Mesendoderm (in vitro differentiated cells): ENCODE data around the gene NR4A3. TPM values are rescaled to one million over a fixed set of nuclear protein-coding genes. Genes with fewer than 3 reads are reported as not detected.

Experiments
- DNase-seq: peaks from one replicate; pipeline ENCODE4 v3.0.0; 2013
- H2AK5ac ChIP-seq: 2 replicates; pipeline ENCODE4 v1.6.1; 2013; ENCODE audit warnings: low read length, inconsistent platforms
- H2BK120ac ChIP-seq: 2 replicates; pipeline ENCODE4 v1.6.1; 2013; ENCODE audit warnings: low read depth, mild to moderate bottlenecking, low read length, moderate library complexity, mixed read lengths
- H2BK15ac ChIP-seq: replicated peaks from 2 replicates; pipeline ENCODE4 v1.6.1; 2013; ENCODE audit warnings: low read depth, mild to moderate bottlenecking, moderate library complexity
- H2BK5ac ChIP-seq: 2 replicates; pipeline ENCODE4 v1.6.1; 2013; ENCODE audit warnings: low read length, inconsistent platforms
- H3K18ac ChIP-seq: 2 replicates; pipeline ENCODE4 v1.6.1; 2013; ENCODE audit warnings: mild to moderate bottlenecking, low read length, mixed read lengths
- H3K23ac ChIP-seq: one replicate; pipeline ENCODE4 v1.6.1; 2013; ENCODE audit warnings: low read length
- H3K27ac ChIP-seq: 2 replicates; pipeline ENCODE4 v1.5.1; 2013; ENCODE audit warnings: low read depth, mild to moderate bottlenecking, inconsistent platforms, low read length, moderate library complexity
- H3K27me3 ChIP-seq: 2 replicates; pipeline ENCODE4 v1.6.1; 2013; ENCODE audit warnings: low read length, control low read depth, mild to moderate bottlenecking, inconsistent platforms; ENCODE audit not compliant: insufficient read depth, poor library complexity
- H3K36me3 ChIP-seq: 2 replicates; pipeline ENCODE4 v1.6.1; 2013; ENCODE audit warnings: low read length, inconsistent platforms; ENCODE audit not compliant: control insufficient read depth, insufficient read depth
- H3K4ac ChIP-seq: one replicate; pipeline ENCODE4 v1.6.1; 2013; ENCODE audit warnings: low read depth, mild to moderate bottlenecking, low read length, moderate library complexity
- H3K4me1 ChIP-seq: 2 replicates; pipeline ENCODE4 v1.6.1; 2013; ENCODE audit warnings: low read depth, low read length, inconsistent platforms; ENCODE audit not compliant: control insufficient read depth
- H3K4me2 ChIP-seq: 2 replicates; pipeline ENCODE4 v1.6.1; 2013; ENCODE audit warnings: low read length
- H3K4me3 ChIP-seq: 2 replicates; pipeline ENCODE4 v1.5.1; 2013; ENCODE audit warnings: mild to moderate bottlenecking, low read length
- H3K56ac ChIP-seq: one replicate; pipeline ENCODE4 v1.6.1; 2013; ENCODE audit warnings: low read length
- H3K79me1 ChIP-seq: 2 replicates; pipeline ENCODE4 v1.6.1; 2013; ENCODE audit warnings: low read length, inconsistent platforms
- H3K79me2 ChIP-seq: 2 replicates; pipeline ENCODE4 v1.6.1; 2013; ENCODE audit warnings: mild to moderate bottlenecking, low read length; ENCODE audit not compliant: control insufficient read depth, insufficient read depth
- H3K9ac ChIP-seq: 2 replicates; pipeline ENCODE4 v1.6.1; 2013; ENCODE audit warnings: low read length, inconsistent platforms
- H4K5ac ChIP-seq: one replicate; pipeline ENCODE4 v1.6.1; 2013; ENCODE audit warnings: low read length
- H4K8ac ChIP-seq: one replicate; pipeline ENCODE4 v1.6.1; 2013; ENCODE audit warnings: low read depth, mild to moderate bottlenecking, control low read depth, low read length, moderate library complexity
- WGBS: extraction: QIAGEN DNeasy Blood & Tissue Kit; methylation state at CpG from one replicate; pipeline ENCODE4 v1.1.7; 2013; ENCODE audit warnings: low lambda C conversion rate, missing lambda C conversion rate; ENCODE audit not compliant: insufficient coverage; ENCODE audit errors: extremely low coverage; 5-methylcytosine and 5-hydroxymethylcytosine counted together
- polyA plus RNA-seq, 2 experiments: library from polyadenylated mRNA; stranded (reverse); fragments of 200-250 nt; gene quantifications; one replicate each; pipeline ENCODE4 v1.2.3, GENCODE V29; 2013

Gene NR4A3
- polyA plus RNA-seq (2013, experiment 1 of 2) = 0.04 TPM
- polyA plus RNA-seq (2013, experiment 2 of 2) = 0.06 TPM

DNA sequence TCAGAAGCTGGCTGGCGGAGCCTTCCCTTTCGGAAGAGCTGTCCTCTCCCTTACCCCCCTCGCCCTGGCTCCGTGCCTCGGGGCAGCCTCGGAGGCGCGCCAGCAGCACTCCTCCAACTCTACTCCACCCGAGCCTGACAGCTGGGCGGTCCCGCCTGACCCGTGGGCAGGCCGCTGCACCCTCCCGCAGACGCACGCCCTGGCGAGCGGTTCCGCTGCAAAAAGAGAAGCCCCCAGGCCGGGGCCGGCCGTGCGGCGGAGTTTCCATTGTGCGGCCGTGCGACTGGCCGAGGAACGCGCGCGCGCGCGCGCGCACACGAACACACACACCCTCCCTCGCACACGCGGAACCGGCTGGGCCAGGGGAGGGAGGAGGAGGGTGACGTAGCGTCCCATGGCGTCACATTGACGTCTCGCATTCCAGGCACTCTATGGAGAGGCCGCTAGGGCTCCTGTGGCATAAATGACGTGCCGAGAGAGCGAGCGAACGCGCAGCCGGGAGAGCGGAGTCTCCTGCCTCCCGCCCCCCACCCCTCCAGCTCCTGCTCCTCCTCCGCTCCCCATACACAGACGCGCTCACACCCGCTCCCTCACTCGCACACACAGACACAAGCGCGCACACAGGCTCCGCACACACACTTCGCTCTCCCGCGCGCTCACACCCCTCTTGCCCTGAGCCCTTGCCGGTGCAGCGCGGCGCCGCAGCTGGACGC is at the start of gene NR4A3:
TSS of gene NR4A3 (plus strand) at position 490 of the 713 bp plus-strand sequence. CDS start 6,158 bp downstream, outside the sequence.
- Histone ChIP-seq H3K27me3 (peaks cover 36% of the 10 kb centered on the region), H3K56ac (peak within 1 kb of the TSS; percentile 73), H3K4me2 (peak within 1 kb of the TSS; percentile 86), H3K36me3 (no peaks in the 10 kb centered on the region), H2BK120ac (no peak within 1 kb of the TSS), H3K4me3 (peak within 1 kb of the TSS; percentile 62), H3K27ac (no peak within 1 kb of the TSS), H3K4me1 (peaks cover 11% of the 10 kb centered on the region), H3K18ac (no peak within 1 kb of the TSS), H2BK15ac (no peak within 1 kb of the TSS), H3K9ac (peak within 1 kb of the TSS; percentile 59), H3K79me2 (no peaks in the 10 kb centered on the region), H3K79me1 (no peaks in the 10 kb centered on the region), H3K4ac (no peak within 1 kb of the TSS), H3K23ac (no peak within 1 kb of the TSS), H2AK5ac (no peak within 1 kb of the TSS), H4K5ac (no peak within 1 kb of the TSS), H2BK5ac (no peak within 1 kb of the TSS), H4K8ac (no peak within 1 kb of the TSS)
- no CpG with 5 or more reads among the region's 75 CpGs for WGBS
- DNase-seq = peak; percentile 94

DNA sequence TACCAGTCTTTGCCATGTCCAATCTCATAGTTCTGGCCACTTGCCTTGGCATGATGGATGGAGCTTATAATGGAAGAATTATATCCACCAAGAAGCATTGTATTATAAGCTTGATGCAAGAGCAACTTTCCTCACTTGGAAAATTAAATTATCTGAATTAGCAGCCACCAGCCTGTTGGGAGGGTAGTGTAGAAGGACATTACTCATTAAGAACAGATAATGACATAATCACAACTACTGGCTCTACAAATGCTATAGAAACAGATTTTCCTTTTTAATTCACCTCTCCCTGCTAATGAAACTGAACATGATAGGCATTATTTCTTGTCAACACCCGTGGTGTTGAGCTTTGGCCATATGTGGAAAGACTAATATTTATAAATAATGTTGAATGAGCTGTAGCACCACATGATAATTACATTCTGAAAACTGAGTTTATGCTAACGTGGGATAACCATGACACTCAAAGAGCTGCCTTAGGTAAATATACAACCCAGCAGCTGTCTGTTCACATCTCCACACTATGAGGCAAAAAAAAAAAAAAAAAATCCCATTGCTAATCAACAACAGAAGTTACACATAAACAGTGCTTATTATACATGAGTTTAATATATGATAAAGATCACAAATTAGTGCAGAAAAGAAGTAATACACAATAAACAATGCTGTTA is 48.1 kb upstream of the NR4A3 start:
- Histone ChIP-seq H3K36me3 (no peaks in the 10 kb centered on the region), H3K4me3 (no peak overlapping the region), H2AK5ac (no peak overlapping the region), H2BK5ac (no peak overlapping the region), H3K4me2 (no peak overlapping the region), H3K4ac (no peak overlapping the region), H3K56ac (no peak overlapping the region), H3K9ac (no peak overlapping the region), H4K5ac (no peak overlapping the region), H2BK15ac (no peak overlapping the region), H3K4me1 (no peaks in the 10 kb centered on the region), H3K18ac (no peak overlapping the region), H3K27me3 (no peaks in the 10 kb centered on the region), H2BK120ac (no peak overlapping the region), H3K79me1 (no peaks in the 10 kb centered on the region), H3K27ac (no peak overlapping the region), H3K79me2 (no peaks in the 10 kb centered on the region), H4K8ac (no peak overlapping the region), H3K23ac (no peak overlapping the region)
- DNase-seq = no peak
- no CpG with 5 or more reads among the region's 2 CpGs for WGBS

DNA sequence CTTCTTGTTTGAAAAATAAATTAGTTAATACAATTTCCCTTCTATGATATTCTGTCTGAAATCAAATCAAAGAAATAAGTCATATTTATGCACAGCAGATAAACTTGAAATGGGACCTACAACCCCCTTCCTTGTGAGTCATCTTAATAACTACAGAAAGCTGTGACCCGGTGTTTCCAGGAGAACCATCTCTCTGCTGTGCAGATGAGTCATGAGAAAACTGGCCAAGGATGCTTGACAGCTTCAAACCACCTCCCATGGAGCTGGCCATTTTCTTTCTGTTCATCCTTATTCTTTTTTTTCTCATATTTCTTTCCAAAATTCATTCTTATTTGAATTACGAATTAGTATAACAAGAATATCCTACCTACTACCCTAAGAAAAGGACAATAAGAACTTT is 43.4 kb upstream of the NR4A3 start:
- Histone ChIP-seq H3K36me3 (no peaks in the 10 kb centered on the region), H3K56ac (no peak overlapping the region), H3K27ac (no peak overlapping the region), H2BK5ac (no peak overlapping the region), H3K27me3 (no peaks in the 10 kb centered on the region), H3K79me1 (no peaks in the 10 kb centered on the region), H3K4me1 (no peaks in the 10 kb centered on the region), H3K23ac (no peak overlapping the region), H3K79me2 (no peaks in the 10 kb centered on the region), H2BK120ac (no peak overlapping the region), H3K4me3 (no peak overlapping the region), H2AK5ac (no peak overlapping the region), H2BK15ac (no peak overlapping the region), H4K8ac (no peak overlapping the region), H4K5ac (no peak overlapping the region), H3K4ac (no peak overlapping the region), H3K9ac (no peak overlapping the region), H3K18ac (no peak overlapping the region), H3K4me2 (no peak overlapping the region)
- 100% methylated on average over 1 of the region's 2 CpGs for WGBS
- DNase-seq = no peak

DNA sequence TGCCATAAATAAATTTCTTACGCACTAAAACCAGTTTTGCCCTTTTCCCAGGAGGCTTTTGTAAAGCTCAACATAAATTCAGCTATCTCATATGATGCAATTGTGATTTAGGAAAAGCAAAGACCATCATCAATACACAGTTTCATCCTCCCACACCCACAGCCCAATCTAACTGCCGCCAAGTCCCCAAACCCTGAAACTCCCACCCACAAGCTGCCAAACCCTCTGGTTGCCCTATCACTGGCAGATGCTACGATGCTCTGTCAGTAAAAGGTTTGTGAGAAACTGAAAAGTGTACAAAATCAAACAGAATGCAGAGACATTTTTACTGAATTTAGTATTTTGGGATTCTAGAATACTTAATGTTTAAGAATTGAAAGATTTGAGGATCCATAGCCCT is 42.8 kb upstream of the NR4A3 start:
- Histone ChIP-seq H3K4me3 (no peak overlapping the region), H2BK15ac (no peak overlapping the region), H3K27ac (no peak overlapping the region), H3K56ac (no peak overlapping the region), H3K9ac (no peak overlapping the region), H4K8ac (no peak overlapping the region), H2AK5ac (no peak overlapping the region), H3K4me2 (no peak overlapping the region), H2BK5ac (no peak overlapping the region), H3K36me3 (no peaks in the 10 kb centered on the region), H3K4ac (no peak overlapping the region), H3K79me1 (no peaks in the 10 kb centered on the region), H2BK120ac (no peak overlapping the region), H3K18ac (no peak overlapping the region), H3K27me3 (no peaks in the 10 kb centered on the region), H4K5ac (no peak overlapping the region), H3K4me1 (no peaks in the 10 kb centered on the region), H3K79me2 (no peaks in the 10 kb centered on the region), H3K23ac (no peak overlapping the region)
- no CpG with 5 or more reads among the region's 3 CpGs for WGBS
- DNase-seq = no peak

DNA sequence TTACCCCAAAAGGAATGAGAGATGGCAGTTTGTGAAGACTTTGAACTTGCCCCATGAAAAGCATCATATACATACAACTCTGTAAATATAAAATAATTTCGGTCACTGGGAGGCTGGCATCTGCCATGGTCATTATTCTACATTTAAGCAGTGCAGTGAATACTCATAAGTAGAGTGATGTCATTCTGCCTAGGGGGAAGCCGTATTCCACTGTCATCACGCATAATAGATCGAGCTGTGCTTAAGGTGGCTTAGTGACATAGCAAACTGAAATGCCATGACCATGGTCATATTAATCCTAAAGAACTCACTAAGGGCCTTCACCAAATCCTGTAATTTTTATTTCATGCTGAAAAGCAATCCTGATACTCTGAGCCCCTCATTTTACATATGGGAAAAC is 42.4 kb upstream of the NR4A3 start:
- Histone ChIP-seq H3K23ac (no peak overlapping the region), H3K4me2 (no peak overlapping the region), H2BK120ac (no peak overlapping the region), H2BK15ac (no peak overlapping the region), H2BK5ac (no peak overlapping the region), H3K9ac (no peak overlapping the region), H3K27me3 (no peaks in the 10 kb centered on the region), H3K36me3 (no peaks in the 10 kb centered on the region), H3K56ac (no peak overlapping the region), H4K5ac (no peak overlapping the region), H2AK5ac (no peak overlapping the region), H3K79me2 (no peaks in the 10 kb centered on the region), H3K4me3 (no peak overlapping the region), H3K4me1 (no peaks in the 10 kb centered on the region), H3K18ac (no peak overlapping the region), H3K27ac (no peak overlapping the region), H3K79me1 (no peaks in the 10 kb centered on the region), H3K4ac (no peak overlapping the region), H4K8ac (no peak overlapping the region)
- peak; percentile 24 for DNase-seq
- WGBS = no CpG with 5 or more reads among the region's 4 CpGs
